ENCODE data around the gene SORCS1. TPM values are rescaled to one million over a fixed set of nuclear protein-coding genes. Genes with fewer than 3 reads are reported as not detected.

SORCS1 gene
- total RNA-seq, 1 experiment from 2014 or later = not detected

GRCh38 chr10:106570268-106570667 lies 594.2 kb downstream of the SORCS1 start (continued):
- TF ChIP-seq ZBTB33 (IDR thresholded peaks at IDR 0.05; ENCODE audit: extremely low read depth, insufficient replicate concordance, low read length) (no peak), CBX3 (IDR thresholded peaks at IDR 0.05; ENCODE audit: low read depth) (no peak), ELF1 (IDR thresholded peaks at IDR 0.05; ENCODE audit: borderline replicate concordance, low read depth) (no peak), FOSL1 (IDR thresholded peaks at IDR 0.05; ENCODE audit: low read depth) (no peak), YY1 (IDR thresholded peaks at IDR 0.05; ENCODE audit: extremely low read depth, insufficient replicate concordance, low read depth, low read length) (no peak)

- ATAC-seq (no peak), DNase-seq (ENCODE audit: low read depth, low spot score) (no peak)
- Histone ChIP-seq H3K4me2 (ENCODE audit: low read length) (no peak overlapping the region), H3K9me2 (ENCODE audit: insufficient read depth) (no peaks in the 10 kb centered on the region), H3K27me3 (ENCODE audit: insufficient read depth, low read length) (no peaks in the 10 kb centered on the region), H2AFZ (ENCODE audit: low read depth, low read length, poor library complexity, severe bottlenecking) (no peak overlapping the region), H3K79me2 (ENCODE audit: insufficient read depth, low read length) (no peaks in the 10 kb centered on the region), H3K9ac (ENCODE audit: low read length) (no peak overlapping the region), H4K20me1 (ENCODE audit: insufficient read depth) (no peaks in the 10 kb centered on the region), H3K27ac (ENCODE audit: low read depth, low read length) (no peak overlapping the region), H3K4me3 (replicated peaks in 1 of 2; ENCODE audit: low read depth in 1 of 2, low read length in 2 of 2) (no peak overlapping the region), H3K4me1 (ENCODE audit: control insufficient read depth in 1 of 2, insufficient read depth in 2 of 2, low read length in 2 of 2) (no peaks in the 10 kb centered on the region), H3K9me3 (ENCODE audit: control insufficient read depth in 1 of 2, insufficient read depth in 1 of 2, low read depth in 1 of 2, low read length in 2 of 2) (peaks cover 24 to 29% of the 10 kb centered on the region in 2 experiments; a peak in 2 of 4 replicates), H3K36me3 (ENCODE audit: control insufficient read depth in 1 of 2, insufficient read depth in 2 of 2, low read length in 2 of 2) (no peaks in the 10 kb centered on the region)
- TF ChIP-seq SP1 (IDR thresholded peaks at IDR 0.05; ENCODE audit: low read depth) (no peak), FOSL1 (IDR thresholded peaks at IDR 0.05; ENCODE audit: low read depth) (no peak)
- intact Hi-C loops (cut with micrococcal nuclease) = no loop called here
- no TSS peak for BruUV-seq (replicated peaks)
- ChIA-PET CTCF (no interaction called here), POLR2A (no interaction called here), RAD21 (ENCODE audit: low non-redundant PET in 1 of 2, low total read pairs in 2 of 2, uncharacterized antibody in 2 of 2, unreplicated experiment in 2 of 2) (no interaction called here)
Observed at GRCh38 chr10:106567629-106568028, 596.9 kb downstream of the SORCS1 start.

GRCh38 chr10:106566873-106567272 lies 597.6 kb downstream of the SORCS1 start:
- Histone ChIP-seq H2AFZ (ENCODE audit: low read depth, low read length, poor library complexity, severe bottlenecking) (no peak overlapping the region), H3K4me3 (replicated peaks in 1 of 2; ENCODE audit: low read depth in 1 of 2, low read length in 2 of 2) (no peak overlapping the region), H3K36me3 (ENCODE audit: control insufficient read depth in 1 of 2, insufficient read depth in 2 of 2, low read length in 2 of 2) (no peaks in the 10 kb centered on the region), H3K27me3 (ENCODE audit: insufficient read depth, low read length) (no peaks in the 10 kb centered on the region), H3K9ac (ENCODE audit: low read length) (no peak overlapping the region), H3K9me3 (ENCODE audit: control insufficient read depth in 1 of 2, insufficient read depth in 1 of 2, low read depth in 1 of 2, low read length in 2 of 2) (peaks cover 28 to 32% of the 10 kb centered on the region in 2 experiments; a peak in 2 of 4 replicates), H3K27ac (ENCODE audit: low read depth, low read length) (no peak overlapping the region), H3K79me2 (ENCODE audit: insufficient read depth, low read length) (no peaks in the 10 kb centered on the region), H3K9me2 (ENCODE audit: insufficient read depth) (no peaks in the 10 kb centered on the region), H3K4me2 (ENCODE audit: low read length) (no peak overlapping the region), H4K20me1 (ENCODE audit: insufficient read depth) (no peaks in the 10 kb centered on the region), H3K4me1 (ENCODE audit: control insufficient read depth in 1 of 2, insufficient read depth in 2 of 2, low read length in 2 of 2) (no peaks in the 10 kb centered on the region)
- DNase-seq (ENCODE audit: low read depth, low spot score) (no peak), ATAC-seq (no peak)
- intact Hi-C loops (cut with micrococcal nuclease) = no loop called here
- ChIA-PET RAD21 (ENCODE audit: low non-redundant PET in 1 of 2, low total read pairs in 2 of 2, uncharacterized antibody in 2 of 2, unreplicated experiment in 2 of 2) (no interaction called here), POLR2A (no interaction called here), CTCF (no interaction called here)
- BruUV-seq (replicated peaks) = no TSS peak
- TF ChIP-seq EZH2phosphoT487 (IDR thresholded peaks at IDR 0.05; ENCODE audit: borderline replicate concordance) (no peak), CEBPB (IDR thresholded peaks at IDR 0.05; ENCODE audit: low read depth) (no peak), FOSL1 (IDR thresholded peaks at IDR 0.05; ENCODE audit: low read depth) (no peak), ATF3 (IDR thresholded peaks at IDR 0.05) (no peak), SIN3A (IDR thresholded peaks at IDR 0.05; ENCODE audit: low read depth) (no peak)

Measured in HCT116 (cell line).